NCI-H510A treated with DMSO at 0.1 percent for 48 hours (cell line): ENCODE data around the gene NGDN.
"Not testable (repeated sequence)": the region's sequence is repeated elsewhere in the genome, so short reads cannot be mapped to it uniquely, and the experiment has no call there.

Experiments used
- DNase-seq: peaks from one replicate; lab custom pipeline; 2025; lab: John Stamatoyannopoulos, UW

NGDN gene

DNA sequence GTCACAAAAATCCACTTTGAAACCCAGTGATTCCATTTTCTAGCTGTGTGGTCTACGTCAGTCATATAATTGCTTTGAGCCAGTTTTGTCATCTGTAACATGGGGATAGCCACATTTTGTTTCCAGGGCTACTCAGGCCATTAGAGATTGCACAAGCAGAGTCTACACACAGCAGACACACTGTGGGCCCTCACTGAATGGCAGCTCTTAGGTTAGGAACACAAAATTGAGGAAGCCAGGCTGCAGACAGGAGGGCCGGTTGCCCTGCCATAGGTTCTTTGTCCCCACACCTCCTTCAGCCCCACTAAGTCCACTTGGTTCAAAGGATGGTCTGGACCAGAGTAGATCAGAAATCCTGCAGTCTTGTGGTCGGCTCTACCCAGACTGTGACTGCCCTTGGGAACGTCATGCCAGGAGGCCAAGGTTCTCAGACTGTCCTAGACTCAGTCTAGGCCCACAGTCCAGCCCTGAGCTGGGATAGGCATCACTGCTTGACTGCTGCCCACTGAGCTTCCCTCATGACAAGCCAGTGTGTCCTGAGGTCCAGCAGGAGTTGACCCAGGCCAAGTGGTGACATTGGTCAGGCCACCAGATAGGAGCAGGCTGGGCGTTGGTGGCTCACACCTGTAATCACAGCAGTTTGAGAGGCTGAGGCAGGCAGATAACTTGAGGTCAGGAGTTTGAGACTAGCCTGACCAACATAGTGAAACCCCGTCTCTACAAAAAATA lies 30.2 kb upstream of the NGDN start:
- DNase-seq: no peak

GRCh38 chr14:23441076-23441475 lies 28.4 kb upstream of the NGDN start:
- DNase-seq: no peak

- DNase-seq: no peak
Measured at GRCh38 chr14:23442721-23443356, 26.7 kb upstream of the NGDN start.

GRCh38 chr14:23443411-23443812 lies 26.1 kb upstream of the NGDN start:
- no peak for DNase-seq

GRCh38 chr14:23443881-23444280 lies 25.6 kb upstream of the NGDN start:
- no peak for DNase-seq

DNA sequence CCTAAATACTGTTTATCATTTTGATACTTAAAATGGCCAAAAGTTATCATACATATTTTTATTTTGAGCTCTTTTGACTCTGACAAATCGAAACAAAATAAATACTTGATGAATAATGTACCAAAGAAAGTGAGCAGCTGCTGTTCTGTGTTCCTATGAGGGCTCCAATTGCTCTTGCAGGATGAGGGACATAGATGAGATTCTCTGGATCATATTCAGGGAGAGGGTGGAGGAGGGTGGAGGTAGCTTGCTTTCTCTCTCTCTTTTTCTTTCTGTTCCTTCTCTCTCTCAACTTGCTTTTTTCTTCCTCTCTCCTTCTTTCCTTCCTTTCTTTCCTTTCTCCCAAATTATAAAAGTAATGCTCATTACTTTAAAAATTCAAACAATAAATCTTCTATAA lies 25.2 kb upstream of the NGDN start:
- no peak for DNase-seq

- DNase-seq: no peak
Measured at GRCh38 chr14:23445773-23446172, 23.7 kb upstream of the NGDN start.

- DNase-seq: no peak
Measured at GRCh38 chr14:23446291-23446851, 23.1 kb upstream of the NGDN start.

DNA sequence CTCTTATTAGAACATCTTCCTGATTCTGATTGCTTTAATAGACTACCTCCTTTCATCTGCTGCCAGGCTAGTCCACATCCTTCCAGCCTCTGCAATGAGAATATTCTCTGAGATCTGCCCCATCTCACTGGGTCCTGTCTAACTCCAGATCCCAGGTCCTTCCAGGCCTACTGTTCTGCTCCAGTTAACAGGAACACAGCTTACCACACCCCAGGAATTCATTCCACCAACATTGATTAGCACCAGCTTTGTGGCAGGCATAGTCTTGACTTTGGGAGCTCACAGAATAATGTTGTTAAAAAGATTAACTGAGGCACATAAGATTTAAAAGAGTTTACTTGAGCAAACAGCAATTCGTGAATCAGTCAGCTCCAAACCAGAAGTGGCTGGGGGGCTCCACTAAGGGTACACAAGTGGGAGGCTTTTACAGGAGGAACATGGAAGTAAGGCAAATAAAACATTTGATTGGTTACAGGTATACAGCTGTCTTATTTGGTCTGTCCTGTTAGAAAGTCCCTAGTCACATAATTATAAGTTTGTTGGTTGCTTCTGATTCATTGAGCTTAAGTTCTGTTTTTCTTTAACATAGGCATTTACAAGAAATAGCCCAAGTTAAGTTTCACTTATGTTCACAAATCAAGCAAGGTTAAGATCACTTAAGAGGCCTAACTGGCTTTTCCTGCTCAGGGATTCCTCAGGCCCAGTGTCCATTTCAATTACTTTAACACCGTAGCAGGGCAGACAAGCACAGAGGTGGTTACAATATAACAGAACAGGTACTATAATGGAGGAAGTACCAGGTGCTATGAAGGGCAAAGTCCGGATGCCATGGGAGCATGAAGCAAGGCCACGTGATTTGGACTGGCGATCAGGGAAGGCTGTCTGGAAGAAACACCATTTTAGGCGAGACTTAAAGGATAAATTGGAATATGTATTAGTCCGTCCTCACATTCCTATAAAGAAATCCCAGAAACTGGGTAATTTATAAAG lies 21.8 kb upstream of the NGDN start:
- DNase-seq: no peak

DNA sequence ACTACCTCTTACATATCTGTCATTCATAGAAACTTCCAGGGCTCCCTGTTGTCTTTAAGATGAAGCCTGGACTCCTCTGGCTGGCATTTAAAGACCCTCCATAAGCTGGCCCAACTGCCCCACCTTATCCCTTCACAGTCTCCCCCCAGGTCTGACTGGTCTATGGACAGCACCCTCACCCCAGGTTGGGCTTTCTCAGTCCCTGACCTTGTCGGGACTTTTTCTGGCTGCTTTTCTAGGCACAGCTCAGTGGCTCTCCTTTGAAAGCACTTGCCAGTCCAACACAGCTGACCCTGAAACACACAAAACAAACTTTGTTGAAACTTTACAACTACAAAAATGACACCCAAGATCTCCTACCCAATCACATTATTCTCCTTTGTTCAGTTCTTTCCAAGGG lies 20.2 kb upstream of the NGDN start:
- no peak for DNase-seq

GRCh38 chr14:23450379-23450778 lies 19.1 kb upstream of the NGDN start:
- DNase-seq: no peak

DNA sequence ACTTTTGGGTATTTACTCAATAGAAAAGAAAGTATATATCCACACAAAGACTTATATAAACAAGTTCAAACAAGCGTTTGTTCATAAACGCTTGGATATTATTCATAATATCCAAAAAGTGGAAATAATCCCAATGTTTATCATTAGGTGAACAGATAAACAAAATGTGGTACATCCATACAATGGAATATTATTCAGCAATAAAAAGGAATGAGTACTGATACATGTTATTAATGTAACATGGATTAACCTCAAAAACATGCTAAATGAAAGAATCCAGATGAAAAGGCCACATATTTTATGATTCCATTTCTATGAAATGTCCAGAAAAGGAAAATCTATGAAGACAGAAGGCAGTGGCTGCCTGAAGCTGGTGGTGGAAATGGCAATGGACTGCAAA lies 17.3 kb upstream of the NGDN start:
- DNase-seq: no peak

DNA sequence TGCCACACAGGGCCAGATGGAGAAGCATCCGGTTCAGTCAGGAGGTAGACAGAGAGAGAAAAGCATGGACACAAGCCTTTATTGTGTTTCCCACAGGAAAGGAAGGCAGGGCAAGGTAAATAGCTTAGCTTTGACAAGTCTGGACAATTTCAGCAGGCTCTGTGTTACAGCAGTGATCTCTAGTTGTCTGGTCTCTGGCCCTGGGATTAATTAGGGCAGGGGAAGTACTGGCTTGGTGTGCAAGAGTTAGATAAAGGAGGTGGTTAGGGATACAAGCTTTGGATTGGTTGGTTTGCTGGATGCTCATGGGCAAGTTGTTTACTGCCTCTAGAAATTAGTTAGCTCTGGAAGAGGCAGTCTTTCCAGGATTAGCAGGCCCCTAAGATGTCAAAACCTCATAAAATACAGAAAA lies 15.1 kb upstream of the NGDN start:
- no peak for DNase-seq

DNA sequence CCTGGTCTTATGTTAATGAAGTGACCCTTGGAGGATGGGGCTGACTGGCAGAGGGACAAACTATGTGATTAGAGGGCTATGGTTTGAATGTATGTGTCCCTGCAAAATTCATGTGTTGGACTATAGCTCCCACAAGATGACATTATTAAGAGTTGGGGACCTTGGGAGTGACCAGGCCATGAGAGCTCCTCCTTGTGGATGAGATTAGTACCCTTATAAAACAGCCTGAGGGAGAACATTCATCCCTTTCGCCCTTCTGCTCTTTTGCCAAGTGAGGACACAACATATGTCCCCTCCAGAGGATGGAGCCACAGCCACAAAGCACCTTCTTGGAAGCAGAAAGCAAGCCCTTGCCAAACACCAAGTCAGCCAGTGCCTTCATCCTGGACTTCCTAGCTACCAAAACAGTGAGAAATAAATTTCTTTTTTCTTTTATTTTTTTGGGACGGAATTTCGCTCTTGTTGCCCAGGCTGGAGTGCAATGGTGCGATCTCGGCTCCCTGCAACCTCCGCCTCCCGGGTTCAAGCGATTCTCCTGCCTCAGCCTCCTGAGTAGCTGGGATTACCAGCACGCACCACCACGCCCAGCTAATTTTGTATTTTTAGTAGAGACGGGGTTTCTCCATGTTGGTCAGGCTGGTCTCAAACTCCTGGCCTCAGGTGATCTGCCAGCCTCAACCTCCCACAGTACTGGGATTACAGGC lies 12.5 kb upstream of the NGDN start:
- DNase-seq: not testable (repeated sequence)

DNA sequence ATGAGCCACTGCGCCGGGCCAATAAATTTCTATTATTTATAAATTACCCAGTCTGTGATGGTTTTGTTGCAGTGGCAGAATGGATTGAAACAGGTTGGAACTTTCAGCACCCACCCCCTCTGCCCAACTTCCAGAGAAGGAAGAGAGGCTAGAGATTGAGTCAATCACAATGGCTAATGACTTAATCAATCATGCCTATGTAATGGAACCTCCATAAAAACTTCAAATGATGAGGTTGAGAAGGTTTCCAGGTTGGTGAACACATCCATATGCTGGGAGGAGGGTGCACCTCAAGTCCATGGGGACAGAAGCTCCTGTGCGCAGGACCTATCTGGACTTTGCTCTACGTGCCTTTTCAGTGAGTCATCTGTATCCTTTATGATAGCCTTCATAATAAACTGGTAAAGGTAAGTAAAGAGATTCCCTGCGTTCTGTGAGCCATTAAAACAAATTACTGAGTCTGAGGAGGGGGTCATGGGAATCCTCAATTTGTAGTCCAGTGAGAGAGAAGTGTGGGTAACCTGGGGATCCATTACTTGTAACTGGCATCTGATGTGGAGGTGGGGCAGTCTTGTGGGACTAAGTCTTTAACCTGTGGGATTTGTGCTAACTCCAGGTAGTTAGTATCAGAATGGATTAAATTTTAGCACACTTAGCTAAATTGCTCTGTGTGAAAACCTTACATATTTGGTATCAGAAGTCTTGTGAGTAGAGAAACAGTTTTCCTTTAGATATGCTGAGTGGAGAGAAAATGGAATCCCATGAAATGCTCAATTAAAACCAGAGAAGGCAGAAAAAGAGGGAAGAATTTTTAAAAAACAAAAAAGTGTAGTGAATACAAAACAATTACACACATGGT lies 11.7 kb upstream of the NGDN start:
- no peak for DNase-seq

- no peak for DNase-seq
Measured at GRCh38 chr14:23460960-23461359, 8.5 kb upstream of the NGDN start.

GRCh38 chr14:23464700-23465099 lies 4.8 kb upstream of the NGDN start:
- DNase-seq: no peak

- DNase-seq: no peak
Measured at GRCh38 chr14:23465261-23465660, 4.2 kb upstream of the NGDN start.

DNA sequence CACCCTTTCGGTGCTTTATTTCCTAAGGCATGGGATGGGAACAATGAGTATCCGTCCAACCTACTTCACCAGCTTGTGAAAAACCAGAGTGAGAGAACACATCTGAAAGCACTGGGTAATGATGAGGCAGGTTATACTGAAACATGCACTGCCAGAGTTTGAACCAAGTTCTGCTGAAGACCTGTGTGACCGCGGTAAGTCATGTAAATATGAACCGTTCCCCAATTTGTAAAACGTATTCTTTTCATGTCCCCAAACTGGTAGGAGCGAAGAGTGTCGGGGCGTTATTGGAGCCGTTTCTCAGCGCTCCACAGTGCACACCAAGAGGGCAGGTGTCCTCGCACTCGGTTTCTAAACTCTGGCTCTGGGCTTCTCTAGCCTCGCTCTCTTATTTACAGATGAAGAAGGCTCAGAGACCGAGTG lies 788 bp upstream of the NGDN start:
- no peak for DNase-seq

DNA sequence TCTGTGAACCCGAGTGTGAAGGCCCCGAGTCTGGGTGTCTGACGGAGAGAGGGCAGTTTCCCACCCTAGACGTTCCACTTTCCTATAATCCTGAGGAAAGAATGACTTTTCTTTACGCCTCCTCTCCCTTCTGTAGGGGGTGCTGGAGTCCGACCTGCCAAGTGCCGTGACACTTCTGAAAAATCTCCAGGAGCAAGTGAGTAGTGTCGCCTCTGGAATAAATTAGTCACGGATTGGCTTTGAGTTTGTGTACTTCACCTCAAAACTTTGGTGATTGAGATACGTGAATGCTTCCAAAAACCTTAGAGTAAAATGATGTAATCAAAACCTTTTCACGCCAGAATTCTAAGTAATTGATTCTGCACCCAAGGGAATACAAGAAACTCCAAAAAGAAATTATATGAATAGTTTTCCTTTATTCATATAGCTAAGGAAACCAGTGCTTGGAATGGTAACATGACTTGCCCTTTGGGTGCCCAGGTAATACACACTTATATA lies 452 bp downstream of the NGDN start:
- no peak for DNase-seq

GRCh38 chr14:23470947-23471346 lies 1.4 kb downstream of the NGDN start:
- no peak for DNase-seq
